Epithelial cell of proximal tubule (primary cell): ENCODE data around the gene RAD52. TPM values are rescaled to one million over a fixed set of nuclear protein-coding genes. Genes with fewer than 3 reads are reported as not detected.
A peak's percentile ranks its signal among the peaks of the same experiment; 100 is the strongest.

Experiments
- DNase-seq: peaks from one replicate; pipeline ENCODE4 v3.0.0-alpha.2; 2011; ENCODE audit warnings: low read depth
- H3K4me3 ChIP-seq: 2 replicates; pipeline ENCODE4 v1.5.1; 2011; ENCODE audit warnings: low read depth, mild to moderate bottlenecking, low read length
- CTCF ChIP-seq: conservative IDR thresholded peaks from 2 replicates; pipeline ENCODE4 v1.5.1; 2012; ENCODE audit warnings: low read depth, mild to moderate bottlenecking, low read length
- total RNA-seq: library from RNA; depleted of rRNA; stranded (reverse); fragments of >200 nt; gene quantifications from 2 replicates; pipeline ENCODE4 v1.2.3, GENCODE V29; 2015

The RAD52 gene
- total RNA-seq, 1 donor from 2014 or later, result 3.7 TPM

- no peak for TF ChIP-seq CTCF
- no peak for DNase-seq
- H3K4me3 ChIP-seq, result no peak overlapping the region
Observed at GRCh38 chr12:880656-881055, 68.8 kb downstream of the RAD52 start.

- DNase-seq, result no peak
- no peak overlapping the region for H3K4me3 ChIP-seq
- TF ChIP-seq CTCF, result no peak
Observed at GRCh38 chr12:879641-880040, 69.9 kb downstream of the RAD52 start.

GRCh38 chr12:873954-874353 lies 75.5 kb downstream of the RAD52 start:
- no peak for TF ChIP-seq CTCF
- DNase-seq, result no peak
- H3K4me3 ChIP-seq, result no peak overlapping the region

- DNase-seq, result no peak
- TF ChIP-seq CTCF, result no peak
- no peak overlapping the region for H3K4me3 ChIP-seq
Observed at GRCh38 chr12:870378-870777, 79.1 kb downstream of the RAD52 start.

- TF ChIP-seq CTCF, result peak; percentile 14
- no peak for DNase-seq
- H3K4me3 ChIP-seq, result no peak overlapping the region
Observed at GRCh38 chr12:868722-869121, 80.8 kb downstream of the RAD52 start.

GRCh38 chr12:867905-868304 lies 81.6 kb downstream of the RAD52 start:
- H3K4me3 ChIP-seq, result no peak overlapping the region
- TF ChIP-seq CTCF, result no peak
- no peak for DNase-seq

- TF ChIP-seq CTCF, result no peak
- no peak for DNase-seq
- H3K4me3 ChIP-seq, result no peak overlapping the region
Observed at GRCh38 chr12:865614-866013, 83.9 kb downstream of the RAD52 start.
